Ovary (tissue), 9 donors: ENCODE data around the gene USP20. TPM values are rescaled to one million over a fixed set of nuclear protein-coding genes. Genes with fewer than 3 reads are reported as not detected.

Experiments used
- DNase-seq, 5 donors: peaks; one replicate each; pipeline ENCODE4 v3.0.0-alpha.2; 2019 to 2020
- H3K27ac ChIP-seq, 2 donors: fragments of 200-600 bp; one replicate each; pipeline versions ENCODE4 v1.5.1 to v1.8.0; 2019 to 2022
- H3K27me3 ChIP-seq: fragments of 200-600 bp; one replicate; pipeline ENCODE4 v1.8.0; 2022
- H3K36me3 ChIP-seq: fragments of 200-600 bp; sonication (generic); one replicate; pipeline ENCODE4 v1.5.1; 2019
- H3K4me1 ChIP-seq: one replicate; pipeline ENCODE4 v1.8.1; 2013; ENCODE audit warnings: mild to moderate bottlenecking, moderate library complexity; ENCODE audit not compliant: insufficient read depth
- H3K4me3 ChIP-seq: fragments of 200-600 bp; sonication (generic); one replicate; pipeline ENCODE4 v1.5.1; 2017
- H3K9me3 ChIP-seq, 2 donors: fragments of 200-600 bp in 1 of 2; sonication (generic) in 1 of 2; one replicate each; pipeline versions ENCODE4 v1.5.1 to v1.8.1; 2013 to 2019; ENCODE audit warnings: mild to moderate bottlenecking in 1 of 2, moderate library complexity in 1 of 2
- CTCF ChIP-seq, 3 donors: fragments of 450-650 bp in 2 of 3; fragments of 200-600 bp in 1 of 3; IDR thresholded peaks; one replicate each; pipeline versions ENCODE4 v1.5.1 to v1.8.0; 2016 to 2022; ENCODE audit warnings: antibody characterized with exemption in 3 of 3, mild to moderate bottlenecking in 1 of 3
- EP300 ChIP-seq: sonication (generic); formaldehyde crosslinking; IDR thresholded peaks from one replicate; pipeline ENCODE4 v1.6.1; 2017; ENCODE audit warnings: antibody characterized with exemption
- POLR2A ChIP-seq: fragments of 450-650 bp; IDR thresholded peaks from one replicate; pipeline ENCODE4 v1.6.1; 2017; ENCODE audit warnings: antibody characterized with exemption, mild to moderate bottlenecking, moderate library complexity
- WGBS, 3 donors: extraction: QIAGEN DNeasy Blood & Tissue Kit in 1 of 3; methylation state at CpG; one replicate each; pipeline versions ENCODE4 v1.1.5 to v1.1.7; 2013 to 2017; 5-methylcytosine and 5-hydroxymethylcytosine counted together
- intact Hi-C, 4 donors: fragments of 100-400 bp; cut with DNase I; formaldehyde crosslinking; loops; one replicate each; pipeline versions ENCODE4 v1.11.0 to v1.15.1; 2022 to 2023
- polyA plus RNA-seq, 2 donors: library from polyadenylated mRNA; stranded (reverse); fragments of 200-250 nt in 1 of 2; fragments of 350-450 nt in 1 of 2; fragmentation: Illumina TruSeq in 1 of 2; extraction: RNeasy Lipid Tissue Mini Kit (QIAGEN cat#74804) in 1 of 2; gene quantifications; one replicate each; pipeline ENCODE4 v1.2.3, GENCODE V29; 2013 to 2014
- total RNA-seq, 7 donors: library from RNA; depleted of rRNA in 2 of 7; stranded (reverse); fragments of >200 nt in 2 of 7; fragmentation: NEBNext Ultra II Directional in 3 of 7; extraction: Animal tissue kit (Norgen Biotek cat#: 25700) in 3 of 7; gene quantifications; one replicate each; pipeline versions ENCODE4 v1.1.0 to v1.2.4, GENCODE V29; 2016 to 2023
- donor health status: DM: no; HTN: no; CAD: no; lungs with moderate emphysema.
- donor health status: DM: no; HTN: no; CAD: no.
- donor health status: Bipolar disorder and iron deficiency.
- donor health status: DM: yes; HTN: yes; CAD: no.
- donor health status: DM: no; HTN: no; CAD: no.
- donor health status: DM: yes; HTN: yes; CAD: no.

Gene USP20
- total and polyA plus RNA-seq, 9 donors: 6.8 to 39.8 (median 30.7) TPM

- DNase-seq: no peak
- intact Hi-C loops: no loop called here
- Histone ChIP-seq H3K36me3 (no peaks in the 10 kb centered on the region), H3K27ac (no peak overlapping the region), H3K27me3 (no peaks in the 10 kb centered on the region), H3K9me3 (no peaks in the 10 kb centered on the region), H3K4me3 (no peak overlapping the region), H3K4me1 (no peaks in the 10 kb centered on the region)
- TF ChIP-seq CTCF (IDR thresholded peaks at IDR 0.05) (no peak), POLR2A (no peak), EP300 (no peak)
- 77 to 84% (median 82%) methylated on average over 4 of the region's 4 CpGs for WGBS, 3 donors
Measured at GRCh38 chr9:129848712-129849441, 13.6 kb downstream of the USP20 start.

GRCh38 chr9:129849901-129850300 is 14.6 kb downstream of the USP20 start:
- no peaks in the 10 kb centered on the region for H3K9me3 ChIP-seq
- 78 to 83% (median 81%) methylated on average over 6 of the region's 6 CpGs for WGBS, 3 donors
- H3K27me3 ChIP-seq: no peaks in the 10 kb centered on the region
- H3K27ac ChIP-seq: no peak overlapping the region
- no peak for TF ChIP-seq CTCF (IDR thresholded peaks at IDR 0.05)
- TF ChIP-seq POLR2A: no peak
- no peak for TF ChIP-seq EP300
- no peak for DNase-seq
- no peak overlapping the region for H3K4me3 ChIP-seq
- no peaks in the 10 kb centered on the region for H3K36me3 ChIP-seq
- no peaks in the 10 kb centered on the region for H3K4me1 ChIP-seq
- intact Hi-C loops: no loop called here

GRCh38 chr9:129850821-129851550 is 15.7 kb downstream of the USP20 start:
- no peaks in the 10 kb centered on the region for H3K36me3 ChIP-seq
- no peak overlapping the region for H3K27ac ChIP-seq
- H3K4me1 ChIP-seq: no peaks in the 10 kb centered on the region

GRCh38 chr9:129851821-129852220 is 16.6 kb downstream of the USP20 start:
- TF ChIP-seq POLR2A (no peak), EP300 (no peak), CTCF (IDR thresholded peaks at IDR 0.05) (no peak)
- WGBS, 3 donors: 58 to 76% (median 59%) methylated on average over 5 of the region's 5 CpGs
- H3K27ac ChIP-seq: no peak overlapping the region
- H3K4me3 ChIP-seq: no peak overlapping the region
- no peaks in the 10 kb centered on the region for H3K9me3 ChIP-seq
- no peaks in the 10 kb centered on the region for H3K27me3 ChIP-seq
- H3K4me1 ChIP-seq: no peaks in the 10 kb centered on the region
- no peaks in the 10 kb centered on the region for H3K36me3 ChIP-seq
- no peak for DNase-seq
- intact Hi-C loops: no loop called here

More at GRCh38 chr9:129850821-129851550, 15.7 kb downstream of the USP20 start:
- Histone ChIP-seq H3K27me3 (no peaks in the 10 kb centered on the region), H3K4me3 (no peak overlapping the region), H3K9me3 (no peaks in the 10 kb centered on the region)
- TF ChIP-seq EP300 (no peak), CTCF (IDR thresholded peaks at IDR 0.05) (no peak), POLR2A (no peak)
- WGBS, 3 donors: 82 to 87% (median 84%) methylated on average over 6 of the region's 6 CpGs
- no peak for DNase-seq
- intact Hi-C loops: no loop called here
